Measurements from ENCODE around the gene C11orf68. TPM values are rescaled to one million over a fixed set of nuclear protein-coding genes. Genes with fewer than 3 reads are reported as not detected.
"Not testable (repeated sequence)": the region's sequence is repeated elsewhere in the genome, so short reads cannot be mapped to it uniquely, and the experiment has no call there.

C11orf68 gene
- total RNA-seq, 1 donor: 52.8 TPM

GRCh38 chr11:65892137-65892540 is 26.7 kb downstream of the C11orf68 start:
- not testable (repeated sequence) for DNase-seq (ENCODE audit: low read depth in 2 of 3, low spot score in 2 of 3)

- peak in 1 of 3 donors; percentile 48 for DNase-seq (ENCODE audit: low read depth in 2 of 3, low spot score in 2 of 3)
Measured at GRCh38 chr11:65891219-65892136, 27.4 kb downstream of the C11orf68 start.

DNA sequence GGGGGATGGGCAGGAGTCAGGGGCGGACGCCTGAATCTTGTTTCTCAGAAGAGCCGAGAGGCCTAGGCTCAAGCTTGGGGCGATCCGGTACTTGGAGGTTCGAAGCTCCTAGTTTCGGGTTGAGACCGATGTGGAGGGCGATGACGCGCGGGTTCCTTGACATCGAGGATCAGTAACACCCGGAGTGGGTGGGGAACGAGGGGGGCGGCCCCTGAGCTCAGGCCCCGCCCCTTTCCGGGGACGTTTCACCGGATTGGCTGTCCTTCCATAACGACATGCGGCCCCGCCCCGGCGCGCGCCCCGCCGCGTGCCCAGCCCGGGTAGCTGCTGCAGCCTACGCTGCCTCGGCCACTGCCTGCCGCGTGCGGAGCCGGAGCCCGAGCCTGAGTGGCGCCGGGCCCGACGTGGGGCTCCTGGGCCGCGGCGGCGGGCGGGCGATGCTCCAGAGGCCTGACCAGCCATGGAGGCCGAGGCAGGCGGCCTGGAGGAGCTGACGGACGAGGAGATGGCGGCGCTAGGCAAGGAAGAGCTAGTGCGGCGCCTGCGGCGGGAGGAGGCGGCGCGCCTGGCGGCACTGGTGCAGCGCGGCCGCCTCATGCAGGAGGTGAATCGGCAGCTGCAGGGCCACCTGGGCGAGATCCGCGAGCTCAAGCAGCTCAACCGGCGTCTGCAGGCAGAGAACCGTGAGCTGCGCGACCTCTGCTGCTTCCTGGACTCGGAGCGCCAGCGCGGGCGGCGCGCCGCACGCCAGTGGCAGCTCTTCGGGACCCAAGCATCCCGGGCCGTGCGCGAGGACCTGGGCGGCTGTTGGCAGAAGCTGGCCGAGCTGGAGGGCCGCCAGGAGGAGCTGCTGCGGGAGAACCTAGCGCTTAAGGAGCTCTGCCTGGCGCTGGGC is 28.3 kb downstream of the C11orf68 start, which contains the start of gene CCDC85B:
Gene CCDC85B (plus strand): TSS at position 350 of the 895 bp plus-strand sequence. CDS start 111 bp downstream, at position 461.
- DNase-seq (ENCODE audit: low read depth in 2 of 3, low spot score in 2 of 3): peak; percentile 94 to 95 (median 95)

DNA sequence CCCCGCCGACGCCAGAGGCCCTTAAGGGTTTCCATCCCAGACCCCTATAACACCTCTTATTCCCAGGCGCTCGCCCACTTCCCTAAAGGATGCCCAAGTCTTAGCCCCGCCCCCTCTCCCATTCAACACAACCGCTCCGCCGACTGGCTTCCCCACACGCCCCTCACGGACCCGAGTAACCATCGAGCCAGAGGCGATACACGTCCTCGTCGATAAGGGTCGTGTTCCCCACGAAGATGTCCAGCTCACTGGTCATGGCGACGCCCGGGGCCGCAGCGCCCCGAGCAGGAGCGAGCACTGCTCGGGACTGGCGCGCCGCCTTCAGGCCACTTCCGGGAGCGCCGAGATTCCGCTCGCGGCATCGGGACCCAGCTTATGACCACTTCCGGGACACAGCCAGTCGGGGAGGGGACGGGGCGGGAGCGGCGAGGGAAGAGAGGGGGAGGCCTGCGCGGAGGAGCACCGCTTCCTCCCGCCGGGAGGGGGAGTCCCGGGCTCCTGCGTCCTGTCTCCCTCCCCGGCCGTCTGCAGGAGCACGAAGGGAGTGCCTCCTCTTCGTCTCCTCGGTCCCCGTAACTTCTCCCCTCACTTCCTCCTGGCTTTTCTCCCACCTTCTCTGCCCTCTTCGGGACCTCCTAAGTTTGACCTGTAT is 30.6 kb downstream of the C11orf68 start, which contains the start of gene FIBP:
Gene FIBP (minus strand): TSS at position 309 of the 652 bp plus-strand sequence. CDS start 53 bp downstream, at position 256.
- DNase-seq (ENCODE audit: low read depth in 2 of 3, low spot score in 2 of 3): peak; percentile 91 to 98 (median 97)

- DNase-seq (ENCODE audit: low read depth in 2 of 3, low spot score in 2 of 3): no peak
Measured at GRCh38 chr11:65887723-65888162, 31.1 kb downstream of the C11orf68 start.

- DNase-seq (ENCODE audit: low read depth in 2 of 3, low spot score in 2 of 3): no peak
Measured at GRCh38 chr11:65886826-65887722, 31.8 kb downstream of the C11orf68 start.

- no peak for DNase-seq (ENCODE audit: low read depth in 2 of 3, low spot score in 2 of 3)
Measured at GRCh38 chr11:65885808-65886536, 32.9 kb downstream of the C11orf68 start.

- DNase-seq (ENCODE audit: low read depth in 2 of 3, low spot score in 2 of 3): no peak
Measured at GRCh38 chr11:65885231-65885630, 33.6 kb downstream of the C11orf68 start.

DNA sequence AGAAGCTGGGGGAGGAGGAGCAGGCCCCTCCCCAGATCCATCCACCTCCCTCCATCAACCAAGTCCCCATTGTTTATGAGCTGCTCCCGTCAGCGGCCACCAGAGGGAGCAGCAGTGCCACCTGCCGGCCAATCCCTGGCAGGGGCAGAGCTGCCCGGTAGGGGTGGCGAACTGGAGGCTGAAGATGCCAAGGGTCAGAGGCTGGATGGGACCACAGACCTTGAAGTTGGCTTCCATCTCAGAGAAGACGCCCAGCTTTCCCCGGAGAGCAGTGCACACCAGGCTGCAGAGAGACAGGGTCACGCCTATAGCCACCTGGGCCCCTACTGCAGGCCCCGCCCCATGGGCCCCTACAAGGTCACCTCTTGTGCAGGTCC is 34.2 kb downstream of the C11orf68 start:
- peak; percentile 69 to 84 (median 81) for DNase-seq (ENCODE audit: low read depth in 2 of 3, low spot score in 2 of 3)

GRCh38 chr11:65883786-65884715 is 34.8 kb downstream of the C11orf68 start:
- no peak for DNase-seq (ENCODE audit: low read depth in 2 of 3, low spot score in 2 of 3)

GRCh38 chr11:65883058-65883761 is 35.7 kb downstream of the C11orf68 start:
- DNase-seq (ENCODE audit: low read depth in 2 of 3, low spot score in 2 of 3): no peak

GRCh38 chr11:65882120-65883057 is 36.5 kb downstream of the C11orf68 start:
- DNase-seq (ENCODE audit: low read depth in 2 of 3, low spot score in 2 of 3): no peak

GRCh38 chr11:65880844-65881421 is 37.9 kb downstream of the C11orf68 start:
- DNase-seq (ENCODE audit: low read depth in 2 of 3, low spot score in 2 of 3): no peak

DNA sequence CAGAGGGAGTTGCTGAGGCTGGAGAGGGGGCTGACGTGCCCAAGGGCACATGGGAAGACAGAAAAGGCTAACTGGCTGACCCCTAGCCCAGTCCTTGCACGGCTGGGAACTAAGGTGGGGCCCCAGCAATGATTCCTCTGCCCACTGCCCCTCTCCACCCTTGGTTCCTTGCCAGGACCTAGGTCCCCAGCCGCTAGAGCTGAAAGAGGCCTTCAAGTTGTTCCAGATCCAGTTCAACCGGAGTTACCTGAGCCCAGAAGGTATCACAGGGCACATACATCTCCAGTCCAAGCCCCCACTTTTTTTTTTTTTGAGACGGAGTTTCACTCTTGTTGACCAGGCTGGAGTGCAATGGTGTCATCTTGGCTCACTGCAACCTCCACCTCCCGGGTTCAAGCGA is 38.8 kb downstream of the C11orf68 start:
- DNase-seq (ENCODE audit: low read depth in 2 of 3, low spot score in 2 of 3): no peak

GRCh38 chr11:65879617-65880016 is 39.2 kb downstream of the C11orf68 start, which contains the start of gene CTSW:
CTSW (plus strand) TSS chr11:65879837; CDS start chr11:65879855, 18 bp downstream.
- peak in 2 of 3 donors; percentile 64 to 78 for DNase-seq (ENCODE audit: low read depth in 2 of 3, low spot score in 2 of 3)
